Measurements from ENCODE around the gene AGGF1. TPM values are rescaled to one million over a fixed set of nuclear protein-coding genes. Genes with fewer than 3 reads are reported as not detected.

Gene AGGF1
- polyA plus RNA-seq, 2 donors = 5.9 to 7.6 TPM

DNA sequence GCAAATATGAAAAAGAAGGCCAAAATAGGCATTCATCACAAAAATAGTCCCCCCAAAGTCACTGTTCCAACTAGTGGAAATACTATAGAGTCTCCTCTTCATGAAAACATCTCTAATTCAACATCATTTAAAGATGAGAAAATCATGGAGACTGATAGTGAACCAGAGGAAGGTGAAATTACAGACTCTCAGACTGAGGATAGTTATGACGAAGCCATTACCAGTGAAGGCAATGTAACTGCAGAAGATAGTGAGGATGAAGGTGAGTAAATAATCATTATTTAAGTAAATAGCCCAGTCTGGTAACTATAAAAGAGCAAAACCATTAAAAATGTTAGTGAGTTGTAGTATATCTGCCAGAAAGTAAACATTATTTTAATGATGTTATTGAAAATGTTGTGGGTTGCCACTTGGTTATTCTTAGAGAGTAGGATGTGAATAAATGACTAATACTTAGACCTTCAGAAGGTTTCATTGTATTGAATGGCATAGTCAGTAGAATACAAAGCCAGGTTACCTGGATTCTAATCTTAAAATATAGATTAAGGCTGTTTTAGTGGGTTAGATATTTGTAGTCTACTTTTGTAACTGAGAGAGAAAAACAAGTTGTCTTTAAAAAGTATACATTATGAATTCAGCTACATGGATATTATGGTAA, 16.3 kb downstream of the AGGF1 start:
- H3K27me3 ChIP-seq (ENCODE audit: control insufficient read depth in 1 of 2, insufficient read depth in 2 of 2, low read length in 2 of 2) = no peaks in the 10 kb centered on the region
- H3K4me1 ChIP-seq (ENCODE audit: control insufficient read depth in 2 of 2, insufficient read depth in 2 of 2, low read length in 1 of 2) = no peaks in the 10 kb centered on the region
- no peak overlapping the region for H3K27ac ChIP-seq (ENCODE audit: low read depth in 2 of 2, low read length in 1 of 2)
- H3K9me3 ChIP-seq (ENCODE audit: control insufficient read depth in 2 of 2, insufficient read depth in 1 of 2, low read depth in 1 of 2, low read length in 1 of 2) = no peaks in the 10 kb centered on the region
- no peak overlapping the region for H3K4me3 ChIP-seq (ENCODE audit: low read depth in 1 of 2, low read length in 2 of 2)
- 95 to 100% methylated on average over 1 of the region's 1 CpG for WGBS, 2 donors
- H3K36me3 ChIP-seq (ENCODE audit: control insufficient read depth in 2 of 2, insufficient read depth in 2 of 2, low read length in 1 of 2) = peaks cover 0 to 6% of the 10 kb centered on the region in 2 donors

- Histone ChIP-seq H3K9me3 (ENCODE audit: control insufficient read depth in 2 of 2, insufficient read depth in 1 of 2, low read depth in 1 of 2, low read length in 1 of 2) (no peaks in the 10 kb centered on the region), H3K4me1 (ENCODE audit: control insufficient read depth in 2 of 2, insufficient read depth in 2 of 2, low read length in 1 of 2) (no peaks in the 10 kb centered on the region), H3K27ac (ENCODE audit: low read depth in 2 of 2, low read length in 1 of 2) (no peak overlapping the region), H3K4me3 (ENCODE audit: low read depth in 1 of 2, low read length in 2 of 2) (no peak overlapping the region), H3K27me3 (ENCODE audit: control insufficient read depth in 1 of 2, insufficient read depth in 2 of 2, low read length in 2 of 2) (no peaks in the 10 kb centered on the region), H3K36me3 (ENCODE audit: control insufficient read depth in 2 of 2, insufficient read depth in 2 of 2, low read length in 1 of 2) (peaks cover 4 to 5% of the 10 kb centered on the region in 2 donors)
- 67 to 69% methylated on average over 3 of the region's 3 CpGs for WGBS, 2 donors
These were observed 33.8 kb downstream of the AGGF1 start for GRCh38 chr5:77064040-77064439.

- Histone ChIP-seq H3K27ac (ENCODE audit: low read depth in 2 of 2, low read length in 1 of 2) (no peak overlapping the region), H3K9me3 (ENCODE audit: control insufficient read depth in 2 of 2, insufficient read depth in 1 of 2, low read depth in 1 of 2, low read length in 1 of 2) (no peaks in the 10 kb centered on the region), H3K27me3 (ENCODE audit: control insufficient read depth in 1 of 2, insufficient read depth in 2 of 2, low read length in 2 of 2) (no peaks in the 10 kb centered on the region), H3K36me3 (ENCODE audit: control insufficient read depth in 2 of 2, insufficient read depth in 2 of 2, low read length in 1 of 2) (peaks cover 0 to 5% of the 10 kb centered on the region in 2 donors), H3K4me3 (ENCODE audit: low read depth in 1 of 2, low read length in 2 of 2) (no peak overlapping the region), H3K4me1 (ENCODE audit: control insufficient read depth in 2 of 2, insufficient read depth in 2 of 2, low read length in 1 of 2) (no peaks in the 10 kb centered on the region)
- 91 to 97% methylated on average over 3 of the region's 3 CpGs for WGBS, 2 donors
These were observed 35.1 kb downstream of the AGGF1 start for GRCh38 chr5:77065256-77065655.

DNA sequence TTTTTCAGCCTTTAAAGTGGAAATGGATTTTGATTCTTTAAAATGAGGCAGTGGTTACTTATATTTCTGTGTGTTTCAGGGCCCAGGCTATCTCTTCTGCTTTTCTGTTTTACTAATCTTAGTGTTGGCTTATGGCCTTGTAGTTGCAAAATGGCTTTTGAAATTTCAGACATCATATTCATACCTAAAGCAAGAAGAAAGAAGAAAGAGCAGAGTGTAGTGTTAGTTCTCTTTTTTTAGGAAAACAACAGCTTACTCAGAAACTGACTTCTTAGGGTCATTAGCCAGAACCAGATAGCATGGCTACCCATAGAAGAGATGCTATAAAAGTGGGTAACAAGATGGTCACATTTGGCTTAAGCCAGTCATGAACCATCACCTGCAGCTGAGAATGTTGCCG, 36.0 kb downstream of the AGGF1 start:
- WGBS, 2 donors = 93% methylated on average over 1 of the region's 1 CpG
- Histone ChIP-seq H3K36me3 (ENCODE audit: control insufficient read depth in 2 of 2, insufficient read depth in 2 of 2, low read length in 1 of 2) (peaks cover 0 to 5% of the 10 kb centered on the region in 2 donors), H3K27ac (ENCODE audit: low read depth in 2 of 2, low read length in 1 of 2) (no peak overlapping the region), H3K9me3 (ENCODE audit: control insufficient read depth in 2 of 2, insufficient read depth in 1 of 2, low read depth in 1 of 2, low read length in 1 of 2) (no peaks in the 10 kb centered on the region), H3K4me3 (ENCODE audit: low read depth in 1 of 2, low read length in 2 of 2) (no peak overlapping the region), H3K4me1 (ENCODE audit: control insufficient read depth in 2 of 2, insufficient read depth in 2 of 2, low read length in 1 of 2) (no peaks in the 10 kb centered on the region), H3K27me3 (ENCODE audit: control insufficient read depth in 1 of 2, insufficient read depth in 2 of 2, low read length in 2 of 2) (no peaks in the 10 kb centered on the region)

GRCh38 chr5:77066823-77067442, 36.7 kb downstream of the AGGF1 start:
- H3K27me3 ChIP-seq (ENCODE audit: control insufficient read depth in 1 of 2, insufficient read depth in 2 of 2, low read length in 2 of 2) = no peaks in the 10 kb centered on the region
- no peaks in the 10 kb centered on the region for H3K4me1 ChIP-seq (ENCODE audit: control insufficient read depth in 2 of 2, insufficient read depth in 2 of 2, low read length in 1 of 2)
- no peak overlapping the region for H3K27ac ChIP-seq (ENCODE audit: low read depth in 2 of 2, low read length in 1 of 2)
- H3K36me3 ChIP-seq (ENCODE audit: control insufficient read depth in 2 of 2, insufficient read depth in 2 of 2, low read length in 1 of 2) = peaks cover 0 to 1% of the 10 kb centered on the region in 2 donors
- WGBS, 2 donors = 83 to 94% methylated on average over 1 of the region's 1 CpG
- no peaks in the 10 kb centered on the region for H3K9me3 ChIP-seq (ENCODE audit: control insufficient read depth in 2 of 2, insufficient read depth in 1 of 2, low read depth in 1 of 2, low read length in 1 of 2)
- no peak overlapping the region for H3K4me3 ChIP-seq (ENCODE audit: low read depth in 1 of 2, low read length in 2 of 2)

DNA sequence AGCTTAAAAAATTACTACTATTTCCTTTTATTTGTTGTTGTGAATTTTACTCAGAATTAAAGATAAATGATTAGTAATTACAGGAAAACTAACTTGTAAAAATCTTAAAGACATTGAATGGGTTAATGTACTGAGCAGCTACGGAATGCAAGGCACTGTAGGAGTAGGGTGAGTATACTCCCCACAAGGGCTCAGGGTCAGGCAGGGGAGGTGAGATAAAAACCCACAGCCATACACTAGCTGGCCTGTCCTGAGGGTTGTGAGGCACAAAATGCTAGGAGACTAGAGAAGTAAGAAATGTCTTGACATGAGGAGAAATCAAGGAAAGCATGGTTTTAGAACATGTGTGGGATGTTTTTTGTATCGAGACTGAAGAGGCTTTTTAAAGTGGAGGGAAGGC, 43.5 kb downstream of the AGGF1 start:
- no peak overlapping the region for H3K27ac ChIP-seq (ENCODE audit: low read depth in 2 of 2, low read length in 1 of 2)
- no peaks in the 10 kb centered on the region for H3K27me3 ChIP-seq (ENCODE audit: control insufficient read depth in 1 of 2, insufficient read depth in 2 of 2, low read length in 2 of 2)
- 79 to 86% methylated on average over 2 of the region's 2 CpGs for WGBS, 2 donors
- H3K4me3 ChIP-seq (ENCODE audit: low read depth in 1 of 2, low read length in 2 of 2) = no peak overlapping the region
- no peaks in the 10 kb centered on the region for H3K36me3 ChIP-seq (ENCODE audit: control insufficient read depth in 2 of 2, insufficient read depth in 2 of 2, low read length in 1 of 2)
- peaks cover 3 to 5% of the 10 kb centered on the region in 2 donors for H3K4me1 ChIP-seq (ENCODE audit: control insufficient read depth in 2 of 2, insufficient read depth in 2 of 2, low read length in 1 of 2)
- no peaks in the 10 kb centered on the region for H3K9me3 ChIP-seq (ENCODE audit: control insufficient read depth in 2 of 2, insufficient read depth in 1 of 2, low read depth in 1 of 2, low read length in 1 of 2)

DNA sequence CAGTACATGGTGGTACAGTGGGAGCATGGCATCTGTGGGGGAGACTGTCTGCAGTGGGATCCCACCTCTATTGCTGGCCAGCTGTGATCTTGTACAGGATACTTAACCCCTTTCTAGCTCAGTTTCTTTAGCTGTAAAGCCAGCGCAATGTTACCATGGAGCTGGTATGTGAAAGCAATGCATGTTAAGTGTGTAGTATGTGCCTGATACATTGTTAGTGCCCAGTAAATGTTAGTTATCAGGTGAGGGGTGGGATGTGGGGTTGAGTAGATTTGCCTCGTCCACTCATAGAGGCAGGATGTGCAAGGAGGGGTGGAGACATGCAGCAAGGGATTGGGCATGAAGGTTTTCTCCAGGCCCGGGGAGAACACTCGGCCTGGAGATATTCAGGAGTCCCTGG, 44.5 kb downstream of the AGGF1 start:
- WGBS, 2 donors = 89 to 94% methylated on average over 4 of the region's 4 CpGs
- no peaks in the 10 kb centered on the region for H3K27me3 ChIP-seq (ENCODE audit: control insufficient read depth in 1 of 2, insufficient read depth in 2 of 2, low read length in 2 of 2)
- H3K4me3 ChIP-seq (ENCODE audit: low read depth in 1 of 2, low read length in 2 of 2) = no peak overlapping the region
- H3K36me3 ChIP-seq (ENCODE audit: control insufficient read depth in 2 of 2, insufficient read depth in 2 of 2, low read length in 1 of 2) = no peaks in the 10 kb centered on the region
- H3K27ac ChIP-seq (ENCODE audit: low read depth in 2 of 2, low read length in 1 of 2) = no peak overlapping the region
- no peaks in the 10 kb centered on the region for H3K9me3 ChIP-seq (ENCODE audit: control insufficient read depth in 2 of 2, insufficient read depth in 1 of 2, low read depth in 1 of 2, low read length in 1 of 2)
- peaks cover 3 to 5% of the 10 kb centered on the region in 2 donors for H3K4me1 ChIP-seq (ENCODE audit: control insufficient read depth in 2 of 2, insufficient read depth in 2 of 2, low read length in 1 of 2)

GRCh38 chr5:77076961-77077828, 47.0 kb downstream of the AGGF1 start:
- peaks cover 3 to 5% of the 10 kb centered on the region in 2 donors for H3K4me1 ChIP-seq (ENCODE audit: control insufficient read depth in 2 of 2, insufficient read depth in 2 of 2, low read length in 1 of 2)
- H3K9me3 ChIP-seq (ENCODE audit: control insufficient read depth in 2 of 2, insufficient read depth in 1 of 2, low read depth in 1 of 2, low read length in 1 of 2) = no peaks in the 10 kb centered on the region
- WGBS, 2 donors = 7 to 8% methylated on average over 73 to 105 of the region's 105 CpGs
- peak overlapping the region; percentile 56 to 60 for H3K4me3 ChIP-seq (ENCODE audit: low read depth in 1 of 2, low read length in 2 of 2)
- H3K36me3 ChIP-seq (ENCODE audit: control insufficient read depth in 2 of 2, insufficient read depth in 2 of 2, low read length in 1 of 2) = peaks cover 0 to 2% of the 10 kb centered on the region in 2 donors
- no peaks in the 10 kb centered on the region for H3K27me3 ChIP-seq (ENCODE audit: control insufficient read depth in 1 of 2, insufficient read depth in 2 of 2, low read length in 2 of 2)
- peak overlapping the region; percentile 31 to 62 for H3K27ac ChIP-seq (ENCODE audit: low read depth in 2 of 2, low read length in 1 of 2)

GRCh38 chr5:77077829-77078176, 47.6 kb downstream of the AGGF1 start:
- H3K4me1 ChIP-seq (ENCODE audit: control insufficient read depth in 2 of 2, insufficient read depth in 2 of 2, low read length in 1 of 2) = peaks cover 3 to 5% of the 10 kb centered on the region in 2 donors
- no peak overlapping the region for H3K27ac ChIP-seq (ENCODE audit: low read depth in 2 of 2, low read length in 1 of 2)
- H3K27me3 ChIP-seq (ENCODE audit: control insufficient read depth in 1 of 2, insufficient read depth in 2 of 2, low read length in 2 of 2) = no peaks in the 10 kb centered on the region
- no peaks in the 10 kb centered on the region for H3K9me3 ChIP-seq (ENCODE audit: control insufficient read depth in 2 of 2, insufficient read depth in 1 of 2, low read depth in 1 of 2, low read length in 1 of 2)
- WGBS, 2 donors = 37 to 47% methylated on average over 12 of the region's 12 CpGs
- H3K4me3 ChIP-seq (ENCODE audit: low read depth in 1 of 2, low read length in 2 of 2) = peak overlapping the region in 1 of 2 donors; percentile 60
- H3K36me3 ChIP-seq (ENCODE audit: control insufficient read depth in 2 of 2, insufficient read depth in 2 of 2, low read length in 1 of 2) = peaks cover 0 to 2% of the 10 kb centered on the region in 2 donors
